Psoas muscle (tissue), 8 donors: ENCODE data around the gene MTFP1. TPM values are rescaled to one million over a fixed set of nuclear protein-coding genes. Genes with fewer than 3 reads are reported as not detected.

Experiments used
- ATAC-seq, 4 donors: fragments of 200-7000 bp; cut with Tn5 transposase; one replicate each; pipeline ENCODE4 v1.9.1; 2020; ENCODE audit warnings: moderate library complexity in 3 of 4, mild to moderate bottlenecking in 2 of 4
- DNase-seq, 2 donors: peaks; one replicate each; pipeline ENCODE4 v3.0.0-alpha.2; 2020
- H3K27ac ChIP-seq: fragments of 200-600 bp; one replicate; pipeline ENCODE4 v1.8.0; 2022
- H3K27me3 ChIP-seq, 3 donors: fragments of 200-600 bp in 1 of 3; one replicate each; pipeline versions ENCODE4 v1.6.1 to v1.8.0; 2013 to 2022; ENCODE audit warnings: low read length in 2 of 3, mild to moderate bottlenecking in 2 of 3, moderate library complexity in 1 of 3; ENCODE audit not compliant: insufficient read depth in 3 of 3
- H3K36me3 ChIP-seq, 2 donors: fragments of 200-600 bp in 1 of 2; one replicate each; pipeline versions ENCODE4 v1.6.1 to v1.8.0; 2013 to 2022; ENCODE audit warnings: low read depth in 1 of 2, mild to moderate bottlenecking in 1 of 2, moderate library complexity in 1 of 2; ENCODE audit not compliant: insufficient read depth in 1 of 2
- H3K4me1 ChIP-seq: fragments of 200-600 bp; one replicate; pipeline ENCODE4 v1.8.0; 2022
- H3K4me3 ChIP-seq: fragments of 200-600 bp; one replicate; pipeline ENCODE4 v1.8.0; 2022; ENCODE audit warnings: mild to moderate bottlenecking
- H3K9me3 ChIP-seq: fragments of 200-600 bp; one replicate; pipeline ENCODE4 v1.8.0; 2022
- WGBS, 3 donors: extraction: QIAGEN DNeasy Blood & Tissue Kit; methylation state at CpG; one replicate each; pipeline versions ENCODE4 v1.1.6 to v1.1.7; 2013; 5-methylcytosine and 5-hydroxymethylcytosine counted together
- intact Hi-C, 2 donors: fragments of 100-400 bp; cut with DNase I; formaldehyde crosslinking; loops; one replicate each; pipeline versions ENCODE4 v1.11.0 to v1.14.2; 2022
- polyA plus RNA-seq, 3 donors: library from polyadenylated mRNA; stranded (reverse); fragments of 200-250 nt; gene quantifications; one replicate each; pipeline ENCODE4 v1.2.3, GENCODE V29; 2013
- total RNA-seq, 4 donors: library from RNA; stranded (reverse); fragmentation: NEBNext Ultra II Directional in 2 of 4; extraction: Animal tissue kit (Norgen Biotek cat#: 25700) in 2 of 4; gene quantifications; one replicate each; pipeline versions ENCODE4 v1.2.1 to v1.2.4, GENCODE V29; 2021 to 2023
- TF ChIP-seq, protein P1 (sequence below): fragments of 200-600 bp; IDR thresholded peaks from one replicate; pipeline ENCODE4 v1.8.0; 2022; ENCODE audit warnings: antibody characterized with exemption
- donor health status: healthy with polysubstance abuse.
- donor health status: DM: no; HTN: no; CAD: no; lungs with moderate emphysema.
- donor health status: Bipolar disorder and iron deficiency.
- donor health status: healthy.
- donor health status: DM: yes; HTN: yes; CAD: no.
- donor health status: DM: no; HTN: no; CAD: no.
- donor health status: DM: no; HTN: no; CAD: no.
- donor health status: DM: yes; HTN: yes; CAD: no.

The MTFP1 gene
- total and polyA plus RNA-seq, 7 donors: 4.3 to 156 (median 50.8) TPM

DNA sequence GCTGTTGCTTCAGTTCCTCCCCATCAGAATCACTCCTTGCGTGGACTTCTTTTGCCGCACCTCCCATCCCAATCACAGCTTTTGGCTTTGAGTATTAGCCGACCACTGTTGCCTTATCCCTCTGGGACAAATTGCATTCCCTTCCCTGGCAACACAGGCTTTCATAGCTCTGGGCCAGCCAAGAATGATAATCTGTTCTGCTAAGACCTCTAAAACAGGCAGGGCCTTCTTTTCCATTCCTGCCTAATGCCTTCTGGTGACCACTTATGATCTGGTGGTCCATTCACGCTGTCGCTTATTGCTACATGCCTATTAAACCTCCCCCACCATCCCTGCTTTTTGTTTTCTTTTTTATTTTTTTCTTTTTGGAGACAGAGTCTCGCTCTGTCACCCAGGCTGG is 19.2 kb upstream of the MTFP1 start:
- no peak overlapping the region for H3K27ac ChIP-seq
- no peak overlapping the region for H3K4me3 ChIP-seq
- H3K36me3 ChIP-seq: peaks cover 0 to 27% of the 10 kb centered on the region in 2 donors
- no peaks in the 10 kb centered on the region for H3K27me3 ChIP-seq
- 73 to 88% (median 81%) methylated on average over 6 of the region's 6 CpGs for WGBS, 3 donors
- ATAC-seq (no peak), DNase-seq (no peak)
- TF ChIP-seq, protein P1, sequence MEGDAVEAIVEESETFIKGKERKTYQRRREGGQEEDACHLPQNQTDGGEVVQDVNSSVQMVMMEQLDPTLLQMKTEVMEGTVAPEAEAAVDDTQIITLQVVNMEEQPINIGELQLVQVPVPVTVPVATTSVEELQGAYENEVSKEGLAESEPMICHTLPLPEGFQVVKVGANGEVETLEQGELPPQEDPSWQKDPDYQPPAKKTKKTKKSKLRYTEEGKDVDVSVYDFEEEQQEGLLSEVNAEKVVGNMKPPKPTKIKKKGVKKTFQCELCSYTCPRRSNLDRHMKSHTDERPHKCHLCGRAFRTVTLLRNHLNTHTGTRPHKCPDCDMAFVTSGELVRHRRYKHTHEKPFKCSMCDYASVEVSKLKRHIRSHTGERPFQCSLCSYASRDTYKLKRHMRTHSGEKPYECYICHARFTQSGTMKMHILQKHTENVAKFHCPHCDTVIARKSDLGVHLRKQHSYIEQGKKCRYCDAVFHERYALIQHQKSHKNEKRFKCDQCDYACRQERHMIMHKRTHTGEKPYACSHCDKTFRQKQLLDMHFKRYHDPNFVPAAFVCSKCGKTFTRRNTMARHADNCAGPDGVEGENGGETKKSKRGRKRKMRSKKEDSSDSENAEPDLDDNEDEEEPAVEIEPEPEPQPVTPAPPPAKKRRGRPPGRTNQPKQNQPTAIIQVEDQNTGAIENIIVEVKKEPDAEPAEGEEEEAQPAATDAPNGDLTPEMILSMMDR: no peak
- H3K9me3 ChIP-seq: no peaks in the 10 kb centered on the region
- intact Hi-C loops: no loop called here
- no peaks in the 10 kb centered on the region for H3K4me1 ChIP-seq

DNA sequence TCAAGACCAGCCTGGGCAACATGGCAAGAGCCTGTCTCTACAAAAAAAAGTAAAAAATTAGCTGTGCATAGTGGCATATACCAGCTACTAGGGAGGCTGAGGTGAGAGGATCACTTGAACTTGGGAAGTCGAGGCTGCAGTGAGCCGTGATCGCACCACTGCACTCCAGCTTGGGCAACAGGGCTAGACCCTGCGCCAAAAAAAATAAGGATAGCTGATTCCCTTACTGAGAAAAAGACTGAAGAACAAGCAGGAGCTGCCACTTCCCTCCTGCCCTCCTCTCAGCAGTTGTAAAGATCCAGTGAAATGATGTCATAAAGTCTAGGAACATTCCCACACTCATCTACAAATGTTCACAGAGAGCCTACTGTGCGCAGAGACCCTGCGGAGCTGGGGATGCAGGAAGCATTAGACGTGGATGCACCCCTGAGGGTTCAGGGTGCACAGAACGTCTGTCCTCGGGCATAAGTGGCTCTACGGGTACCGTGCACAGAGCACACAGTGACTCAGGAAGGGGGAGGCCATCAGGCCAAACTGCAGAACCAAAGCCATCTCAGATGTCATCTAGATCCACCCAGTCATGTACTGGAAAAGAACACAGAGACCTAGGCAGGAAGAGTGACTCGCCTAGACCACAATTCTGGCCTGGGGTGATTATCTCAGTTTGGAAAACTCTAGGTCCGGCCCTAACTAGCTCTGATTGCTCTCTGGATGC is 17.0 kb upstream of the MTFP1 start:
- intact Hi-C loops: no loop called here
- Histone ChIP-seq H3K4me3 (no peak overlapping the region), H3K36me3 (peaks cover 0 to 39% of the 10 kb centered on the region in 2 donors), H3K27ac (no peak overlapping the region), H3K27me3 (no peaks in the 10 kb centered on the region), H3K9me3 (no peaks in the 10 kb centered on the region), H3K4me1 (no peaks in the 10 kb centered on the region)
- TF ChIP-seq, protein P1: no peak
- ATAC-seq: peak; percentile 57 to 76 (median 68)
- DNase-seq: no peak
- 78 to 82% (median 82%) methylated on average over 13 of the region's 13 CpGs for WGBS, 3 donors

DNA sequence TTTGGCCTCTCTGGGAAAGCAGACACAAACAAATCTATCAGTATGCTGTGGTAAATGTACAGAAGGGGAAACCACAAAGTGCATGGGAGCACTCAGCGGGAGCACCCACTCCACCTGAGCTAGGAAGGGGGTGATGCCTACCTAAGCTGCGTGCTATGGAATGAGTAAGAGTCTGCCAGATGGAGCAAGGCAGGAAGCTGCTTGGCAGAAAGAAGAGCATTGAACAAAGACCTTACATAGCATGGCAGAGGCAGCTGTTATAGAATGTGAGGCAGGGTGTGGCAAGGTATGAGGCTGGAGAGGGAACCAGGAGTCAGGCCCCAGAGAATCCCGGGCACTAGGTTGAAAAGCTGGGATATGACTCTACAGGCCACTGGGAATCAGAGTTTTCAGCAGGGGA is 13.8 kb upstream of the MTFP1 start:
- 86 to 91% (median 87%) methylated on average over 3 of the region's 3 CpGs for WGBS, 3 donors
- no peak overlapping the region for H3K4me3 ChIP-seq
- TF ChIP-seq, protein P1: no peak
- intact Hi-C loops: no loop called here
- no peaks in the 10 kb centered on the region for H3K9me3 ChIP-seq
- no peak overlapping the region for H3K27ac ChIP-seq
- DNase-seq: no peak
- no peak for ATAC-seq
- no peaks in the 10 kb centered on the region for H3K4me1 ChIP-seq
- peaks cover 3 to 56% of the 10 kb centered on the region in 2 donors for H3K36me3 ChIP-seq
- no peaks in the 10 kb centered on the region for H3K27me3 ChIP-seq

DNA sequence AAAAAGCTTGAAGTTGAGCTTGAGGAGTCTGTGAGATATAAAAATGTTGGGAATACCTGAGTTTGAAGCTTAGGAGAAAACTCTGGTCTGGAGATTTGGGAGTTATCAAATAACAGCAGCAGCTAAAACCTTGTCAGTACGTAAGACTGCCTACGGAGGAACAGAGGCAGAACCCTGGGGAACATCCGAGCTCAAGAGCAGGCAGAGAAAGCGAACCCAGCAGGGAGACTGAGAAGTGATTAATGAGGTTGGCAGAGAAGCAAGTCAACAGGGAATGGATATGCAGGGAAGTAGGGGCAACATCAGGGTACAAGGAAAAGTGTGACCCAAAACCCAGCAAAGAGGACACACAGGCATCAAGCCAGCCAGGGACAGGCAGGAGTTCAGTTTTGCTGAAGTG is 12.6 kb upstream of the MTFP1 start:
- TF ChIP-seq, protein P1: no peak
- Histone ChIP-seq H3K36me3 (peaks cover 3 to 64% of the 10 kb centered on the region in 2 donors), H3K27ac (no peak overlapping the region), H3K4me3 (no peak overlapping the region), H3K4me1 (no peaks in the 10 kb centered on the region), H3K9me3 (no peaks in the 10 kb centered on the region), H3K27me3 (no peaks in the 10 kb centered on the region)
- DNase-seq: no peak
- intact Hi-C loops: no loop called here
- no peak for ATAC-seq
- 86 to 88% (median 88%) methylated on average over 4 of the region's 4 CpGs for WGBS, 3 donors
